ENCODE measurements around the gene PI16. TPM values are rescaled to one million over a fixed set of nuclear protein-coding genes. Genes with fewer than 3 reads are reported as not detected.
A peak's percentile ranks its signal among the peaks of the same experiment; 100 is the strongest.
"Not testable (repeated sequence)": the region's sequence is repeated elsewhere in the genome, so short reads cannot be mapped to it uniquely, and the experiment has no call there.

The PI16 gene
- total RNA-seq, 1 experiment from 2014 or later: not detected

DNA sequence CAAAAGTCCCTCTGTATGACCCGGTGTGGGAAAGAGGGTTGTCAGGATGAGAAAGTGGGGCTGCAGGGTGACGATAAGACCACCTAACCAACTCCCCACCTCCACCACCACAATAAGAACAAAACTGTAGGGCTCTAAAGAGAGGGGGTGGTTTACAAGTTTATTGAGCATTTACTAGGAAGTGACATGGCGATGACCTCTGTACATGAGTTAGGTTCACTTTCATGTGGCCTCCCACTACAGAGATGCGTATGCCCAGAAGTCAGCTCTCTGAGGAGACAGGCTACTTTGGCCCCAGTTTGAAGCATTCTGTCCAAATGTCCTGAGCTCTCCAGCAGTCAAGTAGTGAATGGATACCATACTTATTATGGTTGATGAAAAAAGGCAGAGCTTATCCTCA lies 28.7 kb upstream of the PI16 start:
- DNase-seq: no peak
- Histone ChIP-seq H3K36me3 (peaks cover 20% of the 10 kb centered on the region), H3K4me3 (no peak overlapping the region), H3K27me3 (no peaks in the 10 kb centered on the region), H3K9me3 (no peaks in the 10 kb centered on the region)

DNA sequence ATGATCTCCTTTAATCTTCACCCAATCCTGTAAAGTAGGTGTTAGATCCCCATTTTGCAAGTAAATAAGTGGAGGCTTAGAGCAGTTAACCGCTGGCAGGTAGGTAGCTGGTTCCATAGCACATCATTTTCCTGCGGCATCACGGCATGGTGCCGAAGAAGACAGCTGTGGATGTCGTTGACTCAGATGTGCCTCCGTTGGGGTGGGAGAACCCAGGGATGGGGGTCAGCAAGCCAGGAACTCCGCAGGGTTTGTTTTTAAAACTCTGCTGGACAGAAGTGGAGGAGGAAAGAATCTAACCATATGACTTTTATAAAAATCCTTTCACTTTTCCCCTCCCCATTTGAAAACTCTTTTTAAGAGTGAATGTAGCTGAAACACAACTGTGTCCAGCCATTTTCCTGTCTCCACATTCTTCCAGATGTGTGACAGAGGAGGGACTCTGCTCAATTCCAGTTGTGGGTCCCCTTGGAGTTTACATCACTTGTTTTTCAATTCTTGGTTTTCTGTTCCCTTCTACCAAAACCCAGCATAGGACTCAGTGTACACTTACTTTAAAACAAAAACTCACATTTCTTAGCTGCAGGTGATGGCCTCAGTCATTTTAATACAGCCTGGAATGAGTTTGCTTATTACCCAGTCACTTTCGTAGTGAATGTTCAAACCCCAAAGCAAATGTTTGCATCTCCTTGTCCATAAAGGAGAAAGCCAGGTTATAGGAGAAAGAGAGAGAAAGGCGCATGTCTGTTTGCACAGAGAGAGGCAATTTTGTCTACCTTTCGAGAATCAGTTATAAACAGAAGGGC lies 27.6 kb upstream of the PI16 start:
- Histone ChIP-seq H3K9me3 (no peaks in the 10 kb centered on the region), H3K4me3 (no peak overlapping the region), H3K36me3 (peaks cover 15% of the 10 kb centered on the region), H3K27me3 (no peaks in the 10 kb centered on the region)
- DNase-seq: no peak

DNA sequence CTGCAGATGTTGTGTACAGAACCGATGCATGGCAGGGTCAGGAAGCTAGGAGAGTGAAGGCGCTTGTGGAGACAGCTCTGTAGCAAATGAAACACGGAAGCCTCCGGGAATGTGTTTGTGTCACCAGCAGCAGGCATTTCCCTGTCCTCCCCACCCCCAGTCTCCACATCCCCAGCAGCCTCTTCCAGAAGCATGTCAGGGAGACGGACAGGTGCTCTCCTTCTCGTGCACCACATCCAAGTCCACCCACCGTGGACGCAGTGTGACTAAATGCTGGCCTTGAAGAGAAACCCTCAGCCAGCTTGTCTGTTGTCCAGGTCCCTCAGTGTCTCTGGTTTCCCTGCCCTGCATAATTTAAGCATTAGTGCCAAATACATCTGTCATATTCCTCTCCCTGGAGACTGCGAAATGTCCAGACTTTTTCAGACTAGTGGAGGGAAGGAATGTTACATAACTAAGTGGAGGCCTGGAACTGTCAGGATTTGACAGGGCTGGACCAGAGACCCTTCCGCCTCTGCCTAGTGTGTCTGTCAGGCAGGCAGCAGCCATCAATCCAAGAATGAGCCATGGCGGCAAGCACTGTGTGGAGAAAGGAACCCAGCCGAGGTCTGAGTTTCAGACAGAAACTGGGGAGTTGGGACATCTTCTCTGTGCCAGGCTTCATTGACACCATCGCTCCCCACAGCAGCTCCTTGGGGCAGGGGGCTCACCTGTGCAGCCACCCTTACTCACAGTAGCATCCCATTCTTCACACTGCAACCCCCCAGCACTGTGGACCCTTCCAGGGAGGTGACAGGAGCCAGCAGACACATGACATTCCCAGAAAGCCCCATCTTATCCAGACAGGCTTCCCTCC lies 26.6 kb upstream of the PI16 start:
- Histone ChIP-seq H3K36me3 (peaks cover 19% of the 10 kb centered on the region), H3K27me3 (no peaks in the 10 kb centered on the region), H3K4me3 (no peak overlapping the region), H3K9me3 (no peaks in the 10 kb centered on the region)
- DNase-seq: no peak

DNA sequence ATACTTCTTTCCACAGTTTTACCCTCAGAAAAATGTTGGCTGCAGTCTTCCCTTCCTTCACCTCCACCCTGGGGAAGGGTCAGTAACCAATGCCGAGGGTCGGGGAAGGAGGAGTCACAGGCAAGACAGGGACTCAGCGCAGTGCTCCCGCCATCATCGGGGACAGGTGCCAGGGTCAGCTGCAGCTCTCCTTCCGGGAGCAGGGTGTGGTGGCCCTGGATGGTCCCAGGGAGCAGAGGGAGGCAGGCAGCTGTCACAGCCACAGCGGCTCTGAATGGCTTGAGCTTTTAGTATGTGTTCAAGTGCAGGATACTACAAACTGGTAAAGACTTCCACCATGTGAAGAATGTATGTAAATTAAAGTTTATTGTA lies 26.0 kb upstream of the PI16 start:
- Histone ChIP-seq H3K36me3 (peaks cover 15% of the 10 kb centered on the region), H3K4me3 (no peak overlapping the region), H3K27me3 (no peaks in the 10 kb centered on the region), H3K9me3 (no peaks in the 10 kb centered on the region)
- no peak for DNase-seq

DNA sequence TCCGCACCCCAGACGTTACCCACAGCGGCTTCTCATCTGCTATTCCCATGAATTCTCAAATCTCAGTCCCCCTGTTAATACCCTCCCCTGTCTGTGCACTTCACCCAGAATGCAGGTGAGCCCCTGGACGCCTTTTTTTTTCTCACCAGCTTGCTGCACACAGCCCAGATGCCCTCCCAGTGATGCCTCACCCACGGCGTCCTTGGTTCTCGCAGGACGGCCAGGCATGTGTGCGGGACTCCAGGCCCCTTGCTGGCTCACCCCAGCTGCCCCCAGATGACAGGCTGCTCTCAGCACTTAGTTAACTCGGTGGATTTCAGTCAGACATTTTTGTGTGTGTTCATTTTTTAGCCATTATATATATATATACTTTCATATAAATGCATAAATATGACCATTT lies 25.4 kb upstream of the PI16 start:
- H3K4me3 ChIP-seq: no peak overlapping the region
- peaks cover 15% of the 10 kb centered on the region for H3K36me3 ChIP-seq
- no peaks in the 10 kb centered on the region for H3K27me3 ChIP-seq
- no peaks in the 10 kb centered on the region for H3K9me3 ChIP-seq
- no peak for DNase-seq

DNA sequence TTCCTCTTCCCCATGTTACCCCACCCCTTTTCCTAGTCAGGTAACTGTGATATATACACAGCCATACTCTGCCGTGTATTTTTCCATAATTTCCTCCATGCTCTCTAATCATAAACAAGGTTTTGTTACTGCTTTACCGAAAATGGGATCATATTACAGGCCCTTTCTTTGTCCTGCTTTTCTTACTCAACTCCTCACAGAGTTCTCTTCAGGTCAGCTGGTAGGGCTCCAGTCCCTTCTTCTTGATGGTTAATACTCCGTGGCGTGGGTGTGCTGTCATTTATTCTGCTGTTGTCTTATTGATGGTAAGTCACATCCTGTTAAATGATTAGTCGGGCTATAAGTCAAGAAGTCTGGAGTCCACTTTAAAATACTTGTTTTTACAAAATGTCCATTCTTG lies 24.9 kb upstream of the PI16 start:
- DNase-seq: peak; percentile 12
- no peak overlapping the region for H3K4me3 ChIP-seq
- H3K27me3 ChIP-seq: no peaks in the 10 kb centered on the region
- H3K9me3 ChIP-seq: no peaks in the 10 kb centered on the region
- H3K36me3 ChIP-seq: peaks cover 13% of the 10 kb centered on the region

DNA sequence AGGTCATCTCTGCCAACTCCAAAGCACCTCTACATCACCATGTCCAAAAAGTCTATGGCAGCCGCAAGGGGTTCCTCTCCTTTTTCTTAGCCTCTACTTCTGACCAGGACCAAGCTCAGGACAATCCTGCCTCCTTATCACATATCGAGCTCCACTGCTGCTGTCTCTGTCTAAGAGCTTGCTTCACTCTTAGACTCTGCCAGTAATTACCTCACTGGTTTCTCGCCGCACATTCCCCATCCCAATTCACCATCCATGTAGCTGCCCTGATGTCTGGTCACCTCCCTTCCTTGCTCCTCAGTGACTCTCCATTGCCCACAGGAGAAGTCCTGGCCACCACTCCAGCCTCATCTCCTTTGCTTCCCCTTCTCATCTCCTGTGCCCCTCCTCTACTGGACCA lies 24.1 kb upstream of the PI16 start:
- Histone ChIP-seq H3K4me3 (no peak overlapping the region), H3K9me3 (no peaks in the 10 kb centered on the region), H3K36me3 (peaks cover 4% of the 10 kb centered on the region; the same call in 1 of the 2 replicates), H3K27me3 (no peaks in the 10 kb centered on the region)
- DNase-seq: no peak

DNA sequence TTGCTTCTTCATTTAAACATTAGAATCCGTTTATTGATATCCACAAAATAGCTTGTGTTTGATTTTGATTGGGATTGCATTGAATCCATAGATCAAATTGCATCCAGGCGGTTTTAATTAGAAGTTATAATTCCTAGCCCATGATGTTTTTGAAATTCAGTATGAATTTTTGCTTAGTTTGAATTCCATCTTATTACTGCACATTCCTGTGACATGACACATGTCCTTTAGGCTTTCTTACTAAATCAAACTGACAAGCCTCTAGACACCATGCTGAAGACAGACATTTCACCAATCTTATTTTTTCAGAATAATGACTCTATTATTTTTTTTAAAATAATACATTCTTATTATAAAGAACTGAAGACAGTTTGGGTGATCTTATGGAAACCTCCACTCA lies 21.4 kb upstream of the PI16 start:
- DNase-seq: no peak
- no peaks in the 10 kb centered on the region for H3K9me3 ChIP-seq
- peaks cover 4% of the 10 kb centered on the region; the same call in 1 of the 2 replicates for H3K36me3 ChIP-seq
- H3K27me3 ChIP-seq: no peaks in the 10 kb centered on the region
- no peak overlapping the region for H3K4me3 ChIP-seq

DNA sequence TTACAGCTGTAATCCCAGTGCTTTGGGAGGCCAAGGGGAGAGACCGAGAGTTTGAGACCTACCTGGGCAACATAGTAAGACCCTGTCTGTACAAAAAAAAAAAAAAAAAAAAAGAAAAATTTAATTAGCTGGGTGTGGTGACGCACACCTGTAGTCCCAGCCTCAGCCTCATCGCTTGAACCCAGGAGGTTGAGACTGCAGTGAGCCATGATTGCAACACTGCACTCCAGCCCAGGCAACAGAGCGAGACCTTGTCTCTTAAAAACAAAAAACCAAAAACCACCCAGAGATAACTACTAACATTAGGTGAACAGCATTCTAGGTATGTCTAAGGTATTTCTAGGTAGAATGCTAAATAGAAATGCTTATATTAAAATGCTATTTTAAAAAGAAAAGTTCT lies 21.0 kb upstream of the PI16 start:
- no peaks in the 10 kb centered on the region for H3K27me3 ChIP-seq
- H3K36me3 ChIP-seq: peaks cover 4% of the 10 kb centered on the region; the same call in 1 of the 2 replicates
- no peaks in the 10 kb centered on the region for H3K9me3 ChIP-seq
- no peak for DNase-seq
- H3K4me3 ChIP-seq: no peak overlapping the region

DNA sequence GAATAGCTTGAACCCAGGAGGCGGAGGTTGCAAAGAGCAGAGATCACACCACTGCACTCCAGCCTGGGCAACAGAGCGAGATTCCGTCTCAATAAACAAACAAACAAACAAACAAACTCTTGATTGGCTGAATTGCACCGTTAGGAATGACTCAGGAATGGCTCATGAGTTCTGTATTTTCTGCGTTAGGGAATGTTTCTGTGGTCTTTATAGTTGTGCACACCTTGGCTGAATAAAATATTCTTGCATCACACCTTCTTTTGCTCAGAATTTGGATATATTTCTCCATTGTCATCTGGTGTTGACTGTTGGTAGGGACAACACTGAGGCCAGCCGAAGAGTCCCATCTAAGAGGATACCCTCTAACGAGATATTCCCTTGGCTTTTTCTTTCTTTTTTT lies 19.6 kb upstream of the PI16 start:
- Histone ChIP-seq H3K4me3 (no peak overlapping the region), H3K27me3 (no peaks in the 10 kb centered on the region), H3K9me3 (no peaks in the 10 kb centered on the region), H3K36me3 (peaks cover 4% of the 10 kb centered on the region; the same call in 1 of the 2 replicates)
- DNase-seq: no peak

DNA sequence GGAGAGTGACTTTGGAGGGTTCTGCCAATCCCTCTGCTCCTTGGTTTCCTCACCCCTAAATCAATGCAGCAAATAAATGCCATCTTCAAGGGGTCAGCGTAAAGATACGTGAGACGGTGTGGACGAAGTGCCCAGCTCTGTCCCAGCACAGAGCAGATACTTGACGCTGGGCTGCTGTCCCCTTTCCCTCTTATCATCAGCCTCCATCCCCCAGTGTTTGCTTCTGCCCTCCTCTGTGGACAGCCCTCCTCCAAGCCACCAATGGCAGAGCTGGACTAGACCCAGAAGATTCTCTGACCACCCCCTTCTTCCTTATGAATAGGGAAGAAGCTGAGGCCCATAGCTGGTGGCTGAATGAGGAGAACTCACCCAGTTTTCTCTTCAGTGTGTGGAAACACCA lies 17.7 kb upstream of the PI16 start:
- Histone ChIP-seq H3K4me3 (no peak overlapping the region), H3K27me3 (no peaks in the 10 kb centered on the region), H3K9me3 (no peaks in the 10 kb centered on the region), H3K36me3 (peaks cover 4% of the 10 kb centered on the region; the same call in 1 of the 2 replicates)
- no peak for DNase-seq

DNA sequence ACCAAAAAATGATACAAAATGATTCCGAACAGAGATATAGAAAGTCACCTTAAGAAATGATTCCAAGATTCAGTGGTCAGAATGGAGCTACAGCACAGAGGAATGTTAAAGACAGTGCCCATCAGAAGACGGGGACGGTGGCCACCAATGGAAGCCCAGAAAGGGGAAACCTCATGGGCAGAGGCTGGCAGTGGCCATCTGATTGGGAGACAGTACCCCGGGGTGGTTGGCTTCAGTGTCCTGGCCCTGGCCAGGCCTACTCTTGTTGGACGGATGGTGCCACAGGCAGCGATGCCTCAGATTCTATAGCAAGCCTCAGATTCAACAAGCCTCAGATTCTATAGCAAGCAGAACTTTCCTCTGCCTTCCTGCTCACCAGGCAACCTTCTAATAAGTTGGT lies 16.6 kb upstream of the PI16 start:
- DNase-seq: no peak
- no peaks in the 10 kb centered on the region for H3K36me3 ChIP-seq
- no peaks in the 10 kb centered on the region for H3K27me3 ChIP-seq
- no peak overlapping the region for H3K4me3 ChIP-seq
- H3K9me3 ChIP-seq: no peaks in the 10 kb centered on the region

DNA sequence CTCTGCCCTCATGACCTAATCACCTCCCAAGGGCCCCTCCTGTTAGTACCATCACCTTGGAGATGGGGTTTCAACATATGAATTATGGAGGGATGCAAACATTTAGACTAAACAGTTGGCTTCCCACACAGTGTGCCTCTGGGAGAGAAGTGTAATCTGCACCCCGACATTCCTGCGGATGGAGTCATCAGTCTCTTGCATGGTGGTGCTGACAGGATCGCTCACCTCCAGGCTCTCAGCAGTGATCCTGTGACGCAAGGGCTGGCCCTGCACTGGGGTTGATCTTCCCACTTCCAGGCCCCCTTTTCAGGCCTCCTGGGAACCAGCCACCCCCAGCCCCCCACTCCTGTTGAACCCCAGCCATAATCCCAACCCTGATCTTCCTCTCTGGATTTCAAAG lies 16.0 kb upstream of the PI16 start:
- H3K4me3 ChIP-seq: no peak overlapping the region
- H3K9me3 ChIP-seq: no peaks in the 10 kb centered on the region
- H3K27me3 ChIP-seq: no peaks in the 10 kb centered on the region
- no peak for DNase-seq
- no peaks in the 10 kb centered on the region for H3K36me3 ChIP-seq

DNA sequence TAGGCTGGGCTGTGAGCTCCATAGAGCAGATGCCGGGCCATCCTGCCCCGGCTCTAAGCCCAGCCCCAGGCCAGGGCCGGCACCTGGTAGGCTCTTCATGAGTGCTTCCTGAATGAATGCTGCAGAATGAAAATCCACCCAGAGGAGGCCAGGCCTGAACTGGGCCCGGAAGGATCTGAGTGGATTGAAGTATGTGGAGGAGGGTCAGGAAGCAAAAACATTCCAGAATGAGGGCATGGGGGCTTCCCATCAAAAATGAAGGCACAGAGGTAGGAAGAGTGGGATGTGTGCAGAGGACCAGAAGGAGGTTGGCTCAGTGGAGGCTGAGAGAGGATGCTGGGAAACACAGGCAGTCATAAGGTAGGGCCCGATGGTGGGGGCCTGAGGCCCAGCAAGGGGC lies 15.5 kb upstream of the PI16 start:
- H3K27me3 ChIP-seq, H3K36me3 ChIP-seq, H3K4me3 ChIP-seq, DNase-seq, H3K9me3 ChIP-seq: not testable (repeated sequence)

DNA sequence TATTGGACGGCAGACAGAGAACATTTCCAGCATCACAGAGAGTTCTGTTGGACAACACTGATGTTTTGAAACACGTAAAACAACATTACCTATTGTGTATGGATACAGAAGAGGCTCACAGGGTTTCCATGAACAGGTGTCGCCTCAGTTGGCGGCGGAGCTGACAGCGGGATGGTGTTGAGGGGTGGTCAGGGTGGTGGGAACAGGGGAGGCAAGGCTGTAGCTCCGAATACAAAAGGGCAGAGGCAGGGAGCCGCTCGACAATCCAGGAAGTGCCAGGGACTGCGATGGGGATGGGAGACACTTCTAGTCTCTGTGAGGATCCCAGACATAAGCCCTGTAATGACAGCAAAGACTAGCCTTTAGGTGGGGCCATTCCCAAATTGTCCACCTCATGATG lies 14.5 kb upstream of the PI16 start:
- no peaks in the 10 kb centered on the region for H3K27me3 ChIP-seq
- H3K36me3 ChIP-seq: no peaks in the 10 kb centered on the region
- no peak for DNase-seq
- H3K9me3 ChIP-seq: no peaks in the 10 kb centered on the region
- H3K4me3 ChIP-seq: no peak overlapping the region

DNA sequence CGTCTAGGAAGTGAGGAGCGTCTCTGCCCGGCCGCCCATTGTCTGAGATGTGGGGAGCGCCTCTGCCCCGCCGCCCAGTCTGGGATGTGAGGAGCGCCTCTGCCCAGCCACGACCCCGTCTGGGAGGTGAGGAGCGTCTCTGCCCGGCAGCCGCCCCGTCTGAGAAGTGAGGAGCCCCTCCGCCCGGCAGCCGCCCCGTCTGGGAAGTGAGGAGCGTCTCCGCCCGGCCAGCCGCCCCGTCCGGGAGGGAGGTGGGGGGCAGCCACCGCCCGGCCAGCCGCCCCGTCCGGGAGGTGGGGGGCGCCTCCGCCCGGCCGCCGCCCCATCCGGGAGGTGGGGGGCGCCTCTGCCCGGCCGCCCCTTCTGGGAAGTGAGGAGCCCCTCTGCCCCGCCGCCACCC lies 13.0 kb upstream of the PI16 start:
- not testable (repeated sequence) for H3K4me3 ChIP-seq, H3K36me3 ChIP-seq, H3K9me3 ChIP-seq, DNase-seq, H3K27me3 ChIP-seq

DNA sequence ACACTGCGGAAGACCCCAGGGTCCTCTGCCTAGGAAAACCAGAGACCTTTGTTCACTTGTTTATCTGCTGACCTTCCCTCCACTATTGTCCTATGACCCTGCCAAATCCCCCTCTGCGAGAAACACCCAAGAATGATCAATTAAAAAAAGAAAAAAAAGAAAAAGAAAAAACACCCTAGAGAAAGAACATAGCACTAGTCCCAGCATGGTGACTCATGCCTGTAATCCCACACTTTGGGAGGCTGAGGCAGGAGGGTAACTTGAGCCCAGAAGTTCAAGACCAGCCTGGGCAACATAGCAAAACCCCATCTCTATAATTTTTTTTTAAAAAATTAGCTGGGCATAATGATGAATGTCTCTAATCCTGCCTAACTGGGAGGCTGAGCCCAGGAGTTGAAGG lies 12.2 kb upstream of the PI16 start:
- not testable (repeated sequence) for H3K36me3 ChIP-seq, H3K9me3 ChIP-seq, H3K4me3 ChIP-seq, DNase-seq, H3K27me3 ChIP-seq

DNA sequence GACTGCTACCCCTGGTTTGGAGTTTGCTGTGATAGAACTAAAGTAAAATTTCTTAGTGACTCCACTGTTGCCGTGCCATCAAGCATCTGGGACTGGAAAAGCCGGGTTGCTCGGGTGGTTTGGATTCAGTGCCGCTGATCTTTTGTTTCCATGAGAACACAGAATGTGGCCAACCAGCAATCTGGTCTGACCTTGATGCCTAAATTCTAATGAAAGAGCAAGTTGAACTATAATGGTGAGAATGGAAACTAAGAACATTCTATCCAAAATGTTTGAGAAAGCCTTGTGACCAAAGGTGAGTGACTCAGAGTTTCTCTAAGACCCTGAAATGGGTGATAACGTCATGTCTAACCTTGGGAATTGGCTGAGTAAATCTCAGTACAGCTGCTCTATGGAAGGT lies 9.9 kb upstream of the PI16 start:
- Histone ChIP-seq H3K9me3 (no peaks in the 10 kb centered on the region), H3K27me3 (no peaks in the 10 kb centered on the region), H3K36me3 (no peaks in the 10 kb centered on the region), H3K4me3 (no peak overlapping the region)
- DNase-seq: no peak
